VCaP (cell line): Measurements from ENCODE around the gene SNAPIN.
"Not testable (repeated sequence)": the region's sequence is repeated elsewhere in the genome, so short reads cannot be mapped to it uniquely, and the experiment has no call there.

Experiments
- H3K27ac ChIP-seq: fragments of 450-650 bp; 2 replicates; pipeline ENCODE4 v1.5.1; 2017
- TF ChIP-seq, protein P1 (sequence below): fragments of 450-650 bp; conservative IDR thresholded peaks from 2 replicates; pipeline ENCODE4 v1.5.1; 2017; ENCODE audit warnings: mild to moderate bottlenecking, moderate library complexity

The SNAPIN gene

DNA sequence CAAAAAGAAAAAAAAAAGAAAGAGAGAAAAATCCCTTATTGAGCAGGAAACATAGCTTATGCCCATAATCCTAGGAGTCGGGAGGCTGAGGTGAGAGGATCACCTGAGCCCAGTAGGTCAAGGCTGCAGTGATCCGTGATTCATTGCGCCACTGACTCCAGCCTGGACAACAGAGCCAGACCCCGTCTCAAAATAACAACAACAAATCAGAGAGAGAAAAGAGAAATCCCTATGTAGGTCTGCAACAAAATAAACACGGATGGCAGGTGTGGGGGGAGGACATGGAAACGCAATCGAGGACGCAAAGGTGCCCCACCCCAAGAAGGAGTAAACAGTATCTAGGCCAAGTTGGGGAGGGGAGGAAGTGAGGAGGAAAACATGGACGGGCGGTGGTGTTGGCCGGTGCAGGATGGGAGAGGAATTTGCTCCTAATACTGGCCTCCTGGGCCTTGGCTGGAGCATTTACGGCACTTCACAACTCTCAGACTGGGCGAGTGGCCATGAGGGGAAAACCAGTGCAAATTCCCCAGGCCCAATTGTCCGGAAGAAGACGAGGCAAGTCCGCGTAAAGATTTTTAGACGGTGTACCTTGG, 25.2 kb upstream of the SNAPIN start:
- TF ChIP-seq, protein P1, sequence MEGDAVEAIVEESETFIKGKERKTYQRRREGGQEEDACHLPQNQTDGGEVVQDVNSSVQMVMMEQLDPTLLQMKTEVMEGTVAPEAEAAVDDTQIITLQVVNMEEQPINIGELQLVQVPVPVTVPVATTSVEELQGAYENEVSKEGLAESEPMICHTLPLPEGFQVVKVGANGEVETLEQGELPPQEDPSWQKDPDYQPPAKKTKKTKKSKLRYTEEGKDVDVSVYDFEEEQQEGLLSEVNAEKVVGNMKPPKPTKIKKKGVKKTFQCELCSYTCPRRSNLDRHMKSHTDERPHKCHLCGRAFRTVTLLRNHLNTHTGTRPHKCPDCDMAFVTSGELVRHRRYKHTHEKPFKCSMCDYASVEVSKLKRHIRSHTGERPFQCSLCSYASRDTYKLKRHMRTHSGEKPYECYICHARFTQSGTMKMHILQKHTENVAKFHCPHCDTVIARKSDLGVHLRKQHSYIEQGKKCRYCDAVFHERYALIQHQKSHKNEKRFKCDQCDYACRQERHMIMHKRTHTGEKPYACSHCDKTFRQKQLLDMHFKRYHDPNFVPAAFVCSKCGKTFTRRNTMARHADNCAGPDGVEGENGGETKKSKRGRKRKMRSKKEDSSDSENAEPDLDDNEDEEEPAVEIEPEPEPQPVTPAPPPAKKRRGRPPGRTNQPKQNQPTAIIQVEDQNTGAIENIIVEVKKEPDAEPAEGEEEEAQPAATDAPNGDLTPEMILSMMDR, result no peak
- peak overlapping the region; percentile 100 for H3K27ac ChIP-seq

DNA sequence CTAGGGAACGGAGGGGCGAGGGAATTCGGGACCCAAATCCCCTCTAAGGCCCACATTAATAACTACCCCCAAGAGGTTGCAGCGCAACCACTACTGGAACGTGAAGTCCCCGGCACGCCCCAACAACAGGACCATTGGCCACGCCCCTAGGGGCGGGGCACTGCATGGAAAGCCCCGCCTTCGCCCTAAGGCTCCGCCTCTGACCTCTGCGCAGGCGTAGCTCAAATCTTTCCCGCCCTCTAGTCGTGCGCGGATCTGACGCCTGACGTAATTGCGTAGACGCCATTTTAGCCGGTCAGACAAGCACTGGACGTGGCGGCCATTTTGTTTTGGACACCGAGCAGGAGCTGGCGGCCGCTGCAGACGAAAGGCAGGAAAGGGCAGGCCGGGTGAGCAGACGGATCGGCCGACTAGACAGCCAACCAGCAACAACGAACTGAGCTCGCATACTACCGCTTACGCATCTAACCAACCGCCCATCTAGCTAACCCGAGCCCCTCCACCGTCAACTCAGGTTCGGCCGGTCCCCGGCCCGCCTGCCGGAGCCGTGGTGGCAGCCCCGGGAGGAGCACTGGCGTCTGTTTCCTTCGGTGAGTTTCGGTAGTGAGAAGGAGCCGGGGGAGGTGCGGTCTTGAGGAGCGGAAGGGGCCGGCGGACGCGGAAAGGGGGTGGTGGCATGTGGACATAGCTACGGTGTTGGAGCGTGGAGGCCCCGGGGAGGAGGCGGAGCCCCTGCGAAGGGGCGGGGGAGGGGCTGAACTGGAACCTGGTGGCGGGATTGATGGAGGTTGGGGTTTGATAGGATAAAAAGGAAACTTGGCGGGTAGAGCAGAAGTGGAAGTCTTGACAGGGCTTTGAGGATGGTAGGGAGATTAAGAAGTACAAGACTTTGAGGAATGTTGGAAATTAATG, 24.5 kb upstream of the SNAPIN start, which contains the start of gene CHTOP:
TSS of gene CHTOP (plus strand) at position 313 of the 912 bp plus-strand sequence. CDS start 2,523 bp downstream, outside the sequence.
- peak within 1 kb of the TSS; percentile 100 for H3K27ac ChIP-seq
- TF ChIP-seq, protein P1, result no peak

DNA sequence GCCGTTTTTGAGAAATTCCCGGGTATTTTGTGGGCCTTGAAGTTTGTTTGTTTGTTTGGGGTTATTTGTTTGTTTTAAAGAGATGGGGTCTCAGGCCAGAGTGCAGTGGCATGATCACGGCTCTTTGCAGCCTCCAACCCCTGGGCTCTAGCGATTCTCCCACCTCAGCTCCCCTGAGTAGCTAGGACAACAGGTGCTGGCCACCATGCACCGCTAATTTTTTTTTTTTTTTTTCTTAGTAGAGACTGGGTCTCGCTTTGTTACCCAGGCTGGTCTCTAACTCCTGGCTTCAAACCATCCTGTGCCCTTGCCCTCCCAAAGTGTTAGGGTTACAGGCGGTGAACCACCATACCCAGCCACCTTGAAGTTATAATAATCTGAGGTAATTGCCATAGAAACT, 22.6 kb upstream of the SNAPIN start:
- peak overlapping the region; percentile 100; the same call in 1 of the 2 replicates for H3K27ac ChIP-seq
- TF ChIP-seq, protein P1, result no peak

DNA sequence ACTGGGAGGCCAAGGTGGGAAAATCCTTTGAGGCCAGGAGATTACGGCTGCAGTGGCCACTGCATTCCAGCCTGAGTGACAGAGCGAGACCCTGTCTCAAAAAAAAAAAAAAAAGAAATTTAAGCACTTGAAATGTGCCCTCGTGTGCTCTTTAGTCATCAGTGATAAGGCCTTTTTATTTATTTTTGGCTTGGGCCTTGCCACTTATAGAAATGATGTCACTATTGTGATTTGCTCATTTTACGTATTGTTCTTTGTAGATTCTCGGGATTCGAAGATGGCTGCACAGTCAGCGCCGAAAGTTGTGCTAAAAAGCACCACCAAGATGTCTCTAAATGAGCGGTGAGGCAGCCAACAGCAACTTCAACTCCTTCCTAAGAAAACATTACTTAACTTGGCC, 22.2 kb upstream of the SNAPIN start:
- TF ChIP-seq, protein P1, result no peak
- H3K27ac ChIP-seq, result no peak overlapping the region; the same call in 1 of the 2 replicates

DNA sequence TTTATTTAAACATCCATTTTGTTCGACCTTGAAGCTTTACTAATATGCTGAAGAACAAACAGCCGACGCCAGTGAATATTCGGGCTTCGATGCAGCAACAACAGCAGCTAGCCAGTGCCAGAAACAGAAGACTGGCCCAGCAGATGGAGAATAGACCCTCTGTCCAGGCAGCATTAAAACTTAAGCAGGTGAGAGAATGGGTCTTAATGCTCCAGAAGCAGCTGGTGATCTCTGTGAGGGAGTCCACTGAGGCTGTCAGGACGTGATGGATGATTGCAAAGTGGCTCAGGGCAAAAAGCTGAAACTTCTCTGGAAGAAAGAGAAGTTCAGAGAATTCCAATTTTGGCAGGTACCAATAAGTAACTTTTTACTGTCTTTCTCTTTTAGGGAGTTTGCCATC, 20.2 kb upstream of the SNAPIN start:
- H3K27ac ChIP-seq, result no peak overlapping the region
- TF ChIP-seq, protein P1, result no peak

DNA sequence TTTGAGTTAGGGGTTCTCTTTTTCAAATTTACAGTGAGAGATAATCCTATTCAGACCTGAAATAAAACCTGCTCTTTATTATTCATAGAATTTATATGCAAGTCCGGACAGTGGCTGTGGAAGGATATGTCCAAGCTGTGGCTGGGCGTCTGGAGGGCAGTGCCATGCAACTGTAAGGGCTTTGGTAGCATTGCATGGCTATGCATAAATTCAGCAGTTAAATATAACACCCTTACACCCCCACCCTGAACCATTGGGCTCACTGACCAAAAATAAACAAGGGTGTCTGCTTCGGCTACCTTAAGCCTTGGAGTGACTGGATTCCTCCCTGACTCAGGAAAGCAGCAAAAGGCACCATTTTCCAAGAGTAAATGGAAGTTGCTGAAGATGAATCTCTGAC, 19.2 kb upstream of the SNAPIN start:
- TF ChIP-seq, protein P1, result no peak
- H3K27ac ChIP-seq, result no peak overlapping the region

DNA sequence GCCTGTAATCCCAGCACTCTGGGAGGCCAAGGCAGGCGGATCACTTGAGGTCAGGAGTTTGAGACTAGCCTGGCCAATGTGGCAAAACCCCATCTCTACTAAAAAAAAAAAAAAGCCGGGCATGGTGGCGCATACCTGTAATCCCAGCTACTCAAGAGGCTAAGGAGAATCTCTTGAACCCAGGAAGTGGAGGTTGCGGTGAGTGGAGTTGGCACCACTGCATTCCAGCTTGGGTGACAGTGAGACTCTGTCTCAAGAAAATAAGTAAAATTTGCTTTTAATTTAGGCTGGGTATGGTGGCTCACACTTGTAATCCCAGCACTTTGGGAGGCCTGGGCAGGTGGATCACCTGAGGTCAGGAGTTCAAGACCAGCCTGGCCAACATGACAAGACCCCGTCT, 18.3 kb upstream of the SNAPIN start:
- H3K27ac ChIP-seq, result not testable (repeated sequence)

DNA sequence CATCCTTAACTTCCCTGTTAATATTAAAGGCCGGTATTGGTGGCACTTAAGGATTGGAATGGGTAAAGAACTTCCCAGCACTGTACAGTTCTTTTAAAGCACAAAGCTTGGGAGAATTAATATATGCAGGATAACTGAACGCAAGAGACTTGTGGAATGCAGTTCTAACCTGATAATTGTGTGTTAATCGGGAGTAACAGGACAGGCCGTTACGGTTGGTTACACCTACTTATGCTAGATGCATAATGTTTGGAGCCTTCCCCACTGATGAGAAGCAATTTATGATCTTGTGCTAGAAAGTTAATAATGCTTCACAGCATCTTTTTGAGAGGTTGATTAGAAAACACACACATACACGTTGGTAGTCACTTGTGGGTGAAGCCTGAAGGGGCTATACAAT, 17.6 kb upstream of the SNAPIN start:
- TF ChIP-seq, protein P1, result no peak
- H3K27ac ChIP-seq, result no peak overlapping the region
